ENCODE data around the gene FTO. TPM values are rescaled to one million over a fixed set of nuclear protein-coding genes. Genes with fewer than 3 reads are reported as not detected.

The FTO gene
- total RNA-seq, 1 donor from 2014 or later: 65.8 TPM

GRCh38 chr16:53768593-53768992 lies 64.6 kb downstream of the FTO start:
- H3K27ac Mint-ChIP-seq: no peak overlapping the region
- H3K36me3 Mint-ChIP-seq (ENCODE audit: low read depth): no peaks in the 10 kb centered on the region

GRCh38 chr16:53769185-53769584 lies 65.2 kb downstream of the FTO start:
- H3K36me3 Mint-ChIP-seq (ENCODE audit: low read depth): no peaks in the 10 kb centered on the region
- no peak overlapping the region for H3K27ac Mint-ChIP-seq
- ChIA-PET POLR2A (no interaction called here), CTCF (no interaction called here)
- ATAC-seq (ENCODE audit: low read depth) (no peak), DNase-seq (no peak)
- intact Hi-C loops (cut with micrococcal nuclease): no loop called here
- no peaks in the 10 kb centered on the region for H3K9me3 Mint-ChIP-seq
- no peaks in the 10 kb centered on the region for H3K27me3 Mint-ChIP-seq
- H3K4me3 Mint-ChIP-seq: no peak overlapping the region
- H3K4me1 Mint-ChIP-seq: peaks cover 4% of the 10 kb centered on the region
- TF ChIP-seq CTCF (IDR thresholded peaks at IDR 0.05): no peak

More at GRCh38 chr16:53768593-53768992, 64.6 kb downstream of the FTO start:
- ChIA-PET CTCF (no interaction called here), POLR2A (no interaction called here)
- intact Hi-C loops (cut with micrococcal nuclease): no loop called here
- H3K27me3 Mint-ChIP-seq: no peaks in the 10 kb centered on the region
- peaks cover 4% of the 10 kb centered on the region for H3K4me1 Mint-ChIP-seq
- ATAC-seq (ENCODE audit: low read depth): no peak
- H3K9me3 Mint-ChIP-seq: no peaks in the 10 kb centered on the region
- DNase-seq: no peak
- H3K4me3 Mint-ChIP-seq: no peak overlapping the region
- no peak for TF ChIP-seq CTCF (IDR thresholded peaks at IDR 0.05)

GRCh38 chr16:53769787-53770186 lies 65.8 kb downstream of the FTO start:
- ATAC-seq (ENCODE audit: low read depth) (no peak), DNase-seq (no peak)
- CTCF ChIA-PET: no interaction called here
- POLR2A ChIA-PET: no interaction called here
- intact Hi-C loops (cut with micrococcal nuclease): loop anchor here (5.0 to 10.0 kb wide), 4 partner anchors 1488 to 1933 kb away; no protein-coding TSS in a partner anchor
- peaks cover 9% of the 10 kb centered on the region for H3K4me1 Mint-ChIP-seq
- no peak overlapping the region for H3K4me3 Mint-ChIP-seq
- no peaks in the 10 kb centered on the region for H3K27me3 Mint-ChIP-seq
- H3K27ac Mint-ChIP-seq: no peak overlapping the region
- no peaks in the 10 kb centered on the region for H3K36me3 Mint-ChIP-seq (ENCODE audit: low read depth)
- H3K9me3 Mint-ChIP-seq: no peaks in the 10 kb centered on the region
- no peak for TF ChIP-seq CTCF (IDR thresholded peaks at IDR 0.05)

GRCh38 chr16:53770641-53771040 lies 66.7 kb downstream of the FTO start:
- Mint-ChIP-seq H3K9me3 (no peaks in the 10 kb centered on the region), H3K27me3 (no peaks in the 10 kb centered on the region), H3K4me3 (no peak overlapping the region), H3K27ac (no peak overlapping the region), H3K4me1 (peaks cover 17% of the 10 kb centered on the region), H3K36me3 (ENCODE audit: low read depth) (no peaks in the 10 kb centered on the region)
- ChIA-PET CTCF (no interaction called here), POLR2A (no interaction called here)
- intact Hi-C loops (cut with micrococcal nuclease): loop anchor here (5.0 to 10.0 kb wide), 4 partner anchors 1487 to 1932 kb away; no protein-coding TSS in a partner anchor
- no peak for TF ChIP-seq CTCF (IDR thresholded peaks at IDR 0.05)
- ATAC-seq (ENCODE audit: low read depth) (no peak), DNase-seq (no peak)

GRCh38 chr16:53771655-53772497 lies 67.9 kb downstream of the FTO start:
- TF ChIP-seq CTCF (IDR thresholded peaks at IDR 0.05): no peak
- DNase-seq: no peak
- H3K9me3 Mint-ChIP-seq: no peaks in the 10 kb centered on the region
- H3K4me3 Mint-ChIP-seq: no peak overlapping the region
- no peaks in the 10 kb centered on the region for H3K27me3 Mint-ChIP-seq
- H3K36me3 Mint-ChIP-seq (ENCODE audit: low read depth): no peaks in the 10 kb centered on the region
- no peak overlapping the region for H3K27ac Mint-ChIP-seq
- ChIA-PET POLR2A (no interaction called here), CTCF (interaction anchor here (0.6 kb wide), 1 partner anchor 115 kb away, joined by 3 read pairs; no protein-coding TSS in a partner anchor)
- intact Hi-C loops (cut with micrococcal nuclease): loop anchor here (5.0 to 10.0 kb wide), 4 partner anchors 1485 to 1930 kb away; no protein-coding TSS in a partner anchor
- H3K4me1 Mint-ChIP-seq: peaks cover 22% of the 10 kb centered on the region
- no peak for ATAC-seq (ENCODE audit: low read depth)

Data from activated B cell treated with CpG ODN at 0.5 μM for 24 hours (primary cell).